ENCODE measurements around the gene CRIM1.
"Not testable (repeated sequence)": the region's sequence is repeated elsewhere in the genome, so short reads cannot be mapped to it uniquely, and the experiment has no call there.

CRIM1 gene, protein sequence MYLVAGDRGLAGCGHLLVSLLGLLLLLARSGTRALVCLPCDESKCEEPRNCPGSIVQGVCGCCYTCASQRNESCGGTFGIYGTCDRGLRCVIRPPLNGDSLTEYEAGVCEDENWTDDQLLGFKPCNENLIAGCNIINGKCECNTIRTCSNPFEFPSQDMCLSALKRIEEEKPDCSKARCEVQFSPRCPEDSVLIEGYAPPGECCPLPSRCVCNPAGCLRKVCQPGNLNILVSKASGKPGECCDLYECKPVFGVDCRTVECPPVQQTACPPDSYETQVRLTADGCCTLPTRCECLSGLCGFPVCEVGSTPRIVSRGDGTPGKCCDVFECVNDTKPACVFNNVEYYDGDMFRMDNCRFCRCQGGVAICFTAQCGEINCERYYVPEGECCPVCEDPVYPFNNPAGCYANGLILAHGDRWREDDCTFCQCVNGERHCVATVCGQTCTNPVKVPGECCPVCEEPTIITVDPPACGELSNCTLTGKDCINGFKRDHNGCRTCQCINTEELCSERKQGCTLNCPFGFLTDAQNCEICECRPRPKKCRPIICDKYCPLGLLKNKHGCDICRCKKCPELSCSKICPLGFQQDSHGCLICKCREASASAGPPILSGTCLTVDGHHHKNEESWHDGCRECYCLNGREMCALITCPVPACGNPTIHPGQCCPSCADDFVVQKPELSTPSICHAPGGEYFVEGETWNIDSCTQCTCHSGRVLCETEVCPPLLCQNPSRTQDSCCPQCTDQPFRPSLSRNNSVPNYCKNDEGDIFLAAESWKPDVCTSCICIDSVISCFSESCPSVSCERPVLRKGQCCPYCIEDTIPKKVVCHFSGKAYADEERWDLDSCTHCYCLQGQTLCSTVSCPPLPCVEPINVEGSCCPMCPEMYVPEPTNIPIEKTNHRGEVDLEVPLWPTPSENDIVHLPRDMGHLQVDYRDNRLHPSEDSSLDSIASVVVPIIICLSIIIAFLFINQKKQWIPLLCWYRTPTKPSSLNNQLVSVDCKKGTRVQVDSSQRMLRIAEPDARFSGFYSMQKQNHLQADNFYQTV

DNA sequence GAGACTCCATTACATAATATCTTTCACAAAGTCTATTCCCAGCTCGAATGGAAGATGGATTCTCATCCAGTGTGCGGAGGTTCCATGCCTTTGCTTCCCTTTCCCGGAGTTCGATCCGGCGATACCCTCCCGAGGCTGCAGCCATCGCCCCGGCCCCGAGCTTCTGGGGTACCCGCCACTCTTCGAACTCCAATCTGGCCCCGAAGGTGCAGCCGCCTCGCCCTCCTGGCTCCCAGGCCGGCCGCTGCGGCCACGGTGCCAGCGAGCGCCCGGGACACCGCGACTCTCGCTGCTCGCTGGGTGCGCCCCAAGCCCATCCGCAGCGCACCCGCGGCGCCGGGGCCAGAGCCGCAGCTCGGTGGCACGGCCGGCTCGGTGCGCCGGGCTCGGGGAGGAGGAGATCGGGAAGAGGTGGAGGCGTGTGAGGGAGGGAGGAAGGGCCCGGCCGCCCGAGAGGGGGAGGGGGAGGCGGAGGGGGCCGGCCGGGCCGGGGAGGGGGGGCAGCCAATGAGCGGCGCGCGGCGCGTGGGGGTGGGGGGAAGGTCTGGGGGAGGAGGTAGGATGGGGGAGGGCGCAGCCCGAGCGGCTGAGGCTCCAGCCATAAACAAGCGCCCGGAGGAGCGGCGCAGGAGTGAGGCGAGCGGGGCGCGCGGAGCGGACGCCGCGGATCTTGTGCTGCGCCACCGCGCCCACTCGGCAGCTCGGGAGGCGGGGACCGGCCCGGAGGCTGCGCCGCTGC is at the start of gene CRIM1:
TSS of gene CRIM1 (plus strand) at position 628 of the 739 bp plus-strand sequence. CDS start 515 bp downstream, outside the sequence.
- peak; percentile 38 to 49 for DNase-seq

DNA sequence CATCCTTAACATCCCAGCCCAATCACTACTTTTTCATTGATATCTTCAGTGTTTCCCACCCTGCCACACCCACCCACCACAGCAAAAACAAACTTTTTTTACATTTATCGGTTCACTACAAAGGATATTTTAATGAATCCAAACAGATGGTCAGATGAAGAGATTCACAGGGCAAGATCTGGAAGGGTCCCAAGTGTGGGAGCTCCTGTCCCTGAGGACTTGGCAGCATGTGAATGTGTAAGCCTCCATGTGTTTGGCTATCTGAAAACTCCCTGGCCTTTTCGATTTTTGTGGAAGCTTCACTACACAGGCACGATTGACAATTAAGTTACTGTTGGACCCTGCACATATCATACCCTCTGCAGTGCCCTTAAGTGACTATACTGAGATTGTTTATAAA is 48.1 kb upstream of the CRIM1 start:
- no peak for DNase-seq

DNA sequence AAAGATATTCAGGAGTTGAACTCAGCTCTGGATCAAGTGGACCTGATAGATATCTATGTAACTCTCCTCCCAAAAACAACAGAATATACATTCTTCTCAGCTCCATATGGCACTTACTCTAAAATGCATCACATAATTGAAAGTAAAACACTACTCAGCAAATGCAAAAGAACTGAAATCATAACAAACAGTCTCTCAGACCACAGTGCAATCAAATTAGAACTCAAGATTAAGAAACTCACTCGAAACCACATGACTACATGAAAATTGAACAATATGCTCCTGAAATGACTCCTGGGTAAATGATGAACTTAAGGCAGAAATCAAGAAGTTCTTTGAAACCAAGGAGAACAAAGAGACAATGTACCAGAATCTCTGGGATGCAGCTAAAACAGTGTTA is 45.1 kb upstream of the CRIM1 start:
- not testable (repeated sequence) for DNase-seq

DNA sequence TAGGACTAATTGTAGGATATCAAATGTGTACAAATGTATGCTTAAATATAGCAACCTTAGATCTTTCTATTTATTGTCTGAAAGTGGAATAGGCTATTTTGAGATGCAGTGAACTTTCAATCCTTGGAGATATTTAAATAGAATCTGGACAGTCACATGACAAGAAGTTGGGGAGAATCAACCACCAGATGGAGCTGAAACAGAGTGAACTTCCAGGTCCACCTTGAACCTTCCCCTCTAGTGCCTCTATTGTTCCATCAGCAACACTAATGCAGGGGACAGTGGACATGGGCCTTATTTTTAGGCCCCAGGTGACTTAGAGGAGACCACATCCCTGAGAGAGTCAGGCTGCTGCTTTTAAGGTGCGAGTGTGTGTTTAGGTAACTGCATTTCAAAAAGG is 37.0 kb upstream of the CRIM1 start:
- DNase-seq, result no peak

DNA sequence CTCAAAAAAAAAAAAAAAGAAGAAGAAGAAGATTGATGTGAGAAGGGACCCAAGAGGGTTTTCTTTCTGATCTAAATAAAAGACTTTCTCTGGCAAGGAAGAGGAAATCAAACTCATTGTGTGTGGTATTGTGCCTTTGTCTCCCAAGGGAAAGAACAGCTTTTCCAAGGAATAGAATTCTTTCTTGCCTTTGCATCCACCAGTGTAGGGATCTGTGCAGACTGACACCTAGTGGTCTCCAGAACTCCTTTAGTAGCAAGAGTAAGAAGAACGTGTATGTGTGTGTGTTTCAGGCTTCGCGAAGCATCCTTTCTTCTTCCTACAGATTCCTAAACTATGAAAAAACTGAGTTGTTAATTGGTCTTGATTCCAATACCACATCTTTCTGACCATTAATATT is 33.5 kb upstream of the CRIM1 start:
- no peak for DNase-seq

DNA sequence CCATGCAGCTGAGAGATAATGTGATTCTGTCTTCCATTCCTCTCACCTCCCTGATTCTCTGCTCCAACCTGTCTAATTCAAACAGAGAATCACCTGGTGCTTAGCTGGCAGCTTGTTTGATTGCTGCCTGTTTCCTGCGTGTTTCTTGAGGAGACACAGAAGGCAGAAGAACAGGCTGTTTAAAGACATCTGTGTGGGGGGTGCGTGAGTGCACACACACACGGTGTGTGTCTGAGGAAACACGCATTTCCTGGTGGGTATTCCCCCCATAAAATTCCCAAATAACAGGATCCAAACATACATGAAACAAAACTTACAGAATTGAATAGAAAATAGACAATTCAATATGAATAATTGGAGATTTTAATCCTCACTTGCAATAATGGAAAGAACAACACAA is 29.3 kb upstream of the CRIM1 start:
- no peak for DNase-seq

DNA sequence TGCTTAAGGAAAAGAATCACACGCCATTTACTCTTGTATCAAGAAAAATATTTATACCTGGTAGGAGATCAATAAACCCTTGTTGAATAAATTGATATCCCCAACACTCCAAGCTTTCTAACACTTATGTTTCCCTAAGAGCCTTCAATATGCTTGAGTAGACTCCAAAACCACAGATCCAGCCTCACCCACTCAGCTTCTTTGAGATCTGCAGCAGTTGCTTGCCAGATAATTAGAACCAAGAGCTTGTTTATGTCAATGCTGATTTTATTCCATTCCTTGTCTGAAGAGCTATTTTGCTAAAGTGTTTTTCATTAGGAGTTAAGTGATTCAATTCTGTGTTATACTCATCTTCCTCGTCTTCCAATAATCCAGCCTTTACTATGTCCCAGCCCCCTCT is 26.3 kb upstream of the CRIM1 start:
- no peak for DNase-seq

DNA sequence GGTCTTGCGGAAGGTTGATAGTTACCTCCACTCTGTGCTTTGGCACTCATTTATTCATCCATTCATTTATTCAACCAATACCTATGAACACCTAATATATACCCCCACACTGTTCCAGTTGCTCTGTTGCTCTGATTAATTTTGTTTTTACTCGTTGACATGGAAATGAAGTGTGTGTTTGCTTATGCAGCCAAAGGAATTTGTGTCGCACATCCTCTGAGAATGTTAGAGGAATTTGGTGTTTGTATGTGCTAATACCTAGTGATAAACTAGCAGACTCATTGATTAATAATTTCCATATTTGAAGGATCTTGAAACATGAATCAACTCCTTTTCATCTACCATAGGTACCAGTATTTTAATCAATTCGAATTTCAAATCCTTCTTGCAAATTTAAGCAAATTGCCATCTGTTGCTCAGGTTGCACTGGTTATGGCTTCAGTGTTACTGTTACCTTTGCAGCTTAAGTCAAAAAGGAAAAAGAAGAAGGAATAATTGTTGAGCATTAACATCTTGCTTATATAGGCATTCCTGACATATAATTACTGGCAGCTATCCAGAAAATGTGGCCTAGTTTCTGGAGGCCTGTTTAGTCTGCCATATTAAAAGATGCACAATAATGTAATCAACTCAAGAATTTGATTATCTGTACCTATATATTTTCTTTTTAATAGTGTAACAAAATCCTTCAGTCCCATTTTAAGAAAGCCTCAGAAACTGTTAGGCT is 25.7 kb upstream of the CRIM1 start:
- DNase-seq, result no peak

DNA sequence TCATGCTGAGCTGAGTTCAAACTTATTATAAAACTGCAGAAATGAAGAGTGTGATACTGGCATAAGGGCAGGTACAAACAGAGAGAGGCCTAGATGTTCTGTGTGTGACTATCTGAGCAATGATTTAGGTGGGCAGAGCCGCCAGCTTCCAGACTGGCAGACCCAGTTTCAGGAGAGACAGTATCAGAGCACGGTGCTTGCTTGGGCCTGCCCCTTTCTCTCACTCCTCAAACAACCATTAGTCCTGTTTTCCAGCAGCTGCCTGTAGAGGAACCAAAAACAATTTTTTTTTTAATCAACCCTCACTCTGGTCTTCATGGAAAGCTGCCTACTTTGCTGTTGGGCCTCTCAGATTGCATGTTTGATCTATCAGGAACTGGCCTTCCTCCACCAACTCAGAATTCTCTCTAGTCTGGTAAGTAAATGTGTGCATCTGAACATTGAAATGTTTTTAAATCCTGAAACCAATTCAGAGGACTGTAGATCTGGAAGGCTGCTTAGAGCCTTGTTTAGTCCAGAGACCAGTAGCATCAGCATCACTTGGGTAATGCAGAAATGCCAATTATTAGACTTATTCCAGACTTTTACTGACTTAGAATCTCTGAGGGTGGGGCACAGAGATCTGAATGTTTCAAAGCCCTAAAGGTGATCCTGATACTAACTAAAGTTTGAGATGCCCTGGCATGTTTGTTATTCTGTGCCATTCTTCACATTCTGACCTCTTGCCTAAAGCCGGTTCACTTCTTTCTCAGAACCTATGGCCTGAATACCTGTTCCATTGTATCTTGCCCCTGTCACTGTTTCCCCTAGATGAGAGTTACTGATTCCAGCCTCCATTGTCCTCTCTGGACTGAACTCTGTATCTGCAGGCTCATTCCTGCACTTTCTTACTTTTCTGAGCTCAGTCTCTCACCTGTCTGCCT is 24.8 kb upstream of the CRIM1 start:
- no peak for DNase-seq

DNA sequence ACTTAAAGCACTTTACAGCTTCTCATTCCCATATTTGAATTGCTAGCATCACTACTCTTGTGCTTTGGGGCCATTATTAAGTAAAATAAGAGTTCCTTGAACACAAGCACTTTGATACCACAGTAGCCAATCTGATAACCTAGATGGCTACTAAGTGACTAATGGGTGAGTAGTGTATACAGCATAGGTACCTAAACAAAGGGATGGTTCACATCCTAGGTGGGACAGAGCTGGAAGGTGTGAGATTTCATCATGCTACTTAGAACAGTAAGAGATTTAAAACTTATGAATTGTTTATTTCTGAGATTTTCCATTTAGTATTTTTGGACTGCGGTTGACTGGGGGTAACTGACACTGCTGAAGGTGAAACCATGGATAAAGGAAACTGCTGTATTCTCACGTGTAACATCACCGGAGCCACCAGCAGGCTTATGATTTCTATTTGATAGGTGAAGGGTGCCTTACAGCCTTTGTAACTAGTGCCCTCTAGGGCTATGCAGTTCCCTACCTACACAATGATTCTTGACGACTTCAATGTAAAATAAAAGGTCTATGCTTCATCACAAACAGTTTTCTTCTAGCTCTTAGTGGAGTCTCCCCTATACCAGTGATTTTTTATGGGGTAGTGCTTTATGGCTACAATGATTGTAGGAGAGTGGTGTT is 22.1 kb upstream of the CRIM1 start:
- no peak for DNase-seq

DNA sequence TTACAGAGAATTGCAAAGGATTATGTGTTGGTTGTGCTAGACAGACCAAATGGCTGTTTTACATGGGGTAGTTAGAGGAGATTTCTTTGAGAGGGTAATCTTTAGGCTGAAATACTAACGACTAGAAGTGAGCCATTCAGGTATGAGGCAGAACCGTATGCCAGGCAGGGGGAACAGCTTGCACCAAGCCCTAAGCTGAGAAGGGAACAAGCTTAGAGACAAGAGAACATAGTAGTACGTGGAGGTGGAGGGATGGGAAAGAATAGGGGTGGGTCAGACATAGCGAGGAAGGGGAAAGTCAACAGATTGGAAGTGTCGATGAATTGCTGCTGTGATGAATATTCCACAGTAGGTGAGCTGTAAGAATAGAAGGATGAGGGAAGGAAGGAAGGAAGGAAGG is 20.0 kb upstream of the CRIM1 start:
- no peak for DNase-seq

DNA sequence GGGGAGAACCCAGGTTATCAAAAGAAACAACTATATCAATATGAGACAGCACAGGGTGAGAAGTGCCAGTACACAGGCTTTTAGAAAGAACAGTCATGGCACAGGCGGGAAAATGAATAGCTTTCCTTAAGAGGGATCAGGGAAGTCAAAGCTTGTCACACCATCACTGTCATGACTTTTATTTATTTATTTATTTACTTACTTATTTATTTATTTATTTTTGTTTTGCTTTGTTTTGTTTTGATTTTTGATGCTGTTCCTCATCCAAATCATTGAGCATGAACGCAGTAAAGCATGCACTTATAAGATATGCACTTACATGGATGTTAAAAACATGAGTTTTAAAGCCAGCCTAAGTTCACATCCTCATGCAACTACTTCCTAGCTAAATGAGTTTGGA is 19.3 kb upstream of the CRIM1 start:
- no peak for DNase-seq

DNA sequence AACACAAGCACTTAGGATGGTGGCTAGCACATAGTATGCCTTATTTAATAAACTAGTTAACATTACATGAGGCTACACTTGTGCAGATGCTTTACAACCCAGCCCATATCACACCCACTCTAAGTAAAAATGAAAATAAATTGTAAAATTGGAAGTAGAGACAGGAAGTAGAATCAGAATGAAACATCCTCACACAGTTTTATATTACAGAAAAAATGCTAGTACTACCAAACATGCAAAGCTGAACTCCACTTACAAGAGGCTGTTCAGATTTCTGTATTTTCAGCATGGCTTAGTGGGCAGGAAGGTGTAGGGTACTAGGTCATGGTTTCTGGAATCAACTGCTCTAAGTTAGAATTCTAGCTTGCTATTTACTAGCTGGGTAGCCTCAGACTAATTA is 18.2 kb upstream of the CRIM1 start:
- no peak for DNase-seq

DNA sequence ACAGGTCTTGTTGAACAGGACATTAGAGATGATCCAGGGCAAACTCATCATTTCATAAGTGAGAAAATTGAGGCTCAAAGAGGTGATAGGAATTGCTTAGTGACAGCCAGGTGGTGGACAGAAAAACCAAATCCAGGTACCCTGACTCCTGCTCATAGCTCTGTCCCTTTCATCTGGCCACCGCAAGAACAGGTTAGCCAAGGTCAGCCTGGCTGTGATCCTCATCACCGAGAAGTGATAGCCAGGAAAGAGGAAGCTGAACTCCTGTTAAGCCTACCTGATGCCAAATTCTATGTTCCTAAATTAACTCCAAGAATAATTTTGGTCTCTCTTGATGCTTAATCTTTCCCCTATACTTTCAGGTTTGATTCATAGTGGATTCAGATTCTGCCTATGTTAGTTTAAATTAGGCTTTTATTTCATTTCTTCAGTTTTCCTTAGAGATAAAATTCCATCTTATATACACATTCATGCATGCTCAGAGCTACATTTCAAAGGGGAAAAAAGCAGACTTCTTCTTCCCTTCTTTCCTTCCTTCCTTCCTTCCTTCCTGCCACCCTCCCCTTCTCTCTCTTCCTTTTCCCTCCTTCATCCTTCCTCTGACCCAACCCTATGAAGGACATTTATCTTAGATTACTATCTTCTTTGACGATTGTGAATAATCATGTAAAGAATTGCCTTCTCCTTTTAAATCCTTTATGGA is 17.3 kb upstream of the CRIM1 start:
- no peak for DNase-seq

DNA sequence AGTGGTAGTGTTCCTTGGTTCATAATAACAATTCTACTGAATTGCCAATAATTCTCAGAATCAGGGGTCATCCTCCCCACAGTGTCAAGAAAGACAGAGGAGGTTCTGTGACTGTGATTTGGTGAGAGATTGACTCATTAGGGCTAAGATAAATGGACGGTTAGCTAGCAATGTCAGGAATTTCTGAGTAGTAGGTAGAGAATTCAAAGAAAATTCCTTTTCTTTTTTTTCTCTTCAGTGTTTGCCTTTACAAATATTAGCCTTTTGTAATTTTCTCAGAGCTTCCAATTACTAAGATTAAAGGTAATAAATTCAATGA is 16.8 kb upstream of the CRIM1 start:
- DNase-seq, result no peak

DNA sequence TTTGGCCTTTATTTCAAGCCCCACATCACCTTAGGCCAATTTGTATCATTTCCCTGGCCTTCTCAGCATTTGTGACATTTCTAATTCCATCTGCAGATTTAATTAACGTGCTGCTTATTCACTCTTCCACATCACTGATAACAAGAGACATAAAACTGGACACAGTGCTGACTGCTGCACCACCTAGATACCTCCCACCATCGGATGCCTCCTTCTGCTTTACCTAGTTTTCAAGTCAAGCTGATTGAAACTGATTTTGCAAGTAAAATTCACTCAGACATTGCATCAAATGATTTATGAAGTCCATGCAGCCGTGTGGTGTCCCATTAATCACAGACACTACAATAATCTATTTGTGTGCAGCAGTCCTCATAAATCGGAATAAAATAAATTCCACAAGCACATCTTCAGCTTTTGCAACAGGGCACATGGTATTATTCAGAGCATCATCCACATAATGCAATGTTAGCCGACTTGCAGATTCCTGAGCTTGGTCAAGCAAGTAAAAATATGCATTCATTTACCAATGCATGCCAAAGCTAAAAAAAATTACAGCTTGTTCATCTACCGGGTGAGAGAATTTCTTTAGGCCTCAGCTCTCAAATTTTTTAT is 15.9 kb upstream of the CRIM1 start:
- no peak for DNase-seq

DNA sequence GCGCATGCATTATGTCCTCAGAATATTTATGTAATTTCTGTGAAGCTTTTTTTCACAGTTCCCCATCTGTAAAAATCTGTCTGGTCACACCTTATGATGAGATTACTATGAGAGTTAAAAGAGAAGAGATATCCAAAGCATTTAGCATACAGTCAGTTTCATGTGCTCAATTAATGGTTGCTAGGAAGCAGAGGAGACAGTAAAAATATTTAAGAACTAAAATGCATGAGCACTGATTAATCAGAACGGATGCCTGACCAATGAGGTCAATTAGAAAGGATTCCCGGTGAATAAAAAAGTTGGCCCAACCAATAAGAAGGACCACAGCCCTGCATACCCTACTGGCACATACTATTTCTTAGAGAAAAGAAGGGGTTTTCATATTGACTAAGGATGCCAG is 12.0 kb upstream of the CRIM1 start:
- no peak for DNase-seq

DNA sequence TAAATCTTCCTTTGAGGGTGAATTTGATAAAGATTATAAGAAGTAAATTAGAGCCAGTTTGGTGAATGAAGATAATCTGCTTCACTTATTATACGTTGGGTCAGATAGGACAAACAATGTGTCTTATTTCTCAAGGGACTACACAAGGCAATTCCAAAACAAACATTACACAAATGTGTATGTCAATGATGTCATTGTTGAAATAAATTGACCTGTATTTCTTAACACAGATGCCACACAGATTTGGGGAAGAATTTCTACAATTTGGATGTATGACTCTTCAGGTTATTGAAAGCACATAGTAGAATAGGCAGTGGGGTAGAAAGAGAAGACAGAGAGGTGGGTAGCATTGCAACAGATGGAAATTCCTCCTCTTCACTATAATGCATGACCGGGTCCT is 6.9 kb upstream of the CRIM1 start:
- DNase-seq, result no peak

DNA sequence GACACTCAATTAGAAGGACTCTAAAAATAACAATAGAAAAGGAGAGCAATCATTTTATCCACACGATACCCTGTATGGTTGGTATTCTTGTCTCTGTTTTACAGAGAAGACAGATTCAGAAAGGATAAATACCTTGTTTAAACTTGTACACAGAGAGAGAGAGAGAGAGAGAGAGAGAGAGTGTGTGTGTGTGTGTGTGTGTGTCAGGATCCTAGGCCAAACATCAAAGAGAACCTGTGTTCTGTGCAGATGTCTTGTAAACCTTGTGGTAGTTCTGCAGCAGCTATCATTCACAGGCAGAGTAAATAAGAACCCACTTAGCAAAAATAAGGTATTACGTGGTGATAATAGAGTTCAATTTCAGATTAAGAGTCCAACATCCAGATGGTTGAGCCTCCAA is 4.3 kb upstream of the CRIM1 start:
- no peak for DNase-seq
